ENCODE results near the gene TGFBR3L. TPM values are rescaled to one million over a fixed set of nuclear protein-coding genes. Genes with fewer than 3 reads are reported as not detected.

Gene TGFBR3L
- 10 to 100 TPM; 22.1 to 26.7 TPM for total RNA-seq

DNA sequence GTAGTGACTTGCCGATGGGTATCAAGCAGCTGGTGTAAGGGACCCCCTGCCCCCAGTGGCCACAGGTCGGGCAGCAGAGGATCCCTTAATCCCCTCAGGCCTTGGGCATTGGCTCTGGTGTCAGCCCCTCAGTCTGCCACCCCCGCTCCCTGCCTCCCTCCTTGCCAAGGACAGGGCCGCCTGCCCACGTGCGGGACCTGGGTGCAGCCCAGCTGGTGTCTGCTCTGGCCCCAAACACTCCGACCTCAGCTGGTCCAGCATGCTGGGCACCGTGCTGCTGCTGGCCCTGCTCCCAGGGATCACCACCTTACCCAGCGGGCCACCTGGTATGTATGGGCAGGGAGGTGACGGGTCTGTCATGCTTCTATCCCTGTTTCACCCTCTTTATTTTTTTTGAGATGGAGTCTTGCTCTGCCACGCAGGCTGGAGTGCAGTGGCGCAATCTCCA lies at the start of gene TGFBR3L:
Gene TGFBR3L, plus strand, starts transcription at position 233 of the 448 bp plus-strand sequence.
- DNase-seq (ENCODE audit: low spot score) = no peak
- peaks cover 35% of the 10 kb centered on the region for H3K36me3 ChIP-seq
- peaks cover 0 to 32% of the 10 kb centered on the region in 2 donors for H3K4me1 ChIP-seq
- TF ChIP-seq CTCF (IDR thresholded peaks at IDR 0.05) = no peak
- H3K27ac ChIP-seq = no peak within 1 kb of the TSS
- no peak within 1 kb of the TSS for H3K4me3 ChIP-seq
- H3K9me3 ChIP-seq = no peaks in the 10 kb centered on the region
- peaks cover 0 to 15% of the 10 kb centered on the region in 2 donors for H3K27me3 ChIP-seq

DNA sequence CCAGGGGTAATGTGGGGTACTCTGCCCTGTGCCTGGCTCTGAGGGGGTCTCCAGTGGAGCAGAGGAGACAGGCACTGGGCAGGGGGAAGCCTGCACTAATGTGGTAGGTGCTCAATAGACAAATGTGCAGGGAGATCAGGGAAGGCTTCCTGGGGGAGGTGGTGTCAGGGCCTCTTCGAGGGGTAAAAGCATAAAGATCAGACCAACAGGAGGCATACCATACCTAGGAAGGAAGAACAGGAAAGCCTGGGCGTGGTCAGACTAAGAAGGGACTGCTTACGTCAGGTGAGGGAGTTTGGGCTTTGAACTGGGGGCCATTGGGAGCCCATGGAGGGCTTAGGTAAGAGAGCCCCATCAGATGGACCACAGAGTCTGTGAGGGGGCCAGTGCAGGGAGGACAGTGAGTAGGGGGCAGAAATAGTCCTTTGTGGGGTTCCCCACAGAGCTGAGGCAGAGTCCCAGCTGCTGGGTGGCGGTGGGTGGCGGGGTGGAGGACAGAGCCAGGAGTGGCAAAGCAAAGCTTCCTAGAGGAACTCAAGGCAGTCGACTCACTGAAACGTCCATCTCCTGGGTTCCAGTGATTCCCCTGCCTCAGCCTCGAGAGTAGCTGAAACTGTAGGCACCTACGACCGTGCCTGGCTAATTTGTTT lies 49.2 kb upstream of the TGFBR3L start:
- Histone ChIP-seq H3K4me1 (peaks cover 0 to 41% of the 10 kb centered on the region in 2 donors), H3K27ac (no peak overlapping the region), H3K4me3 (no peak overlapping the region), H3K36me3 (no peaks in the 10 kb centered on the region), H3K9me3 (no peaks in the 10 kb centered on the region), H3K27me3 (no peaks in the 10 kb centered on the region)
- DNase-seq (ENCODE audit: low spot score) = no peak
- no peak for TF ChIP-seq CTCF (IDR thresholded peaks at IDR 0.05)

DNA sequence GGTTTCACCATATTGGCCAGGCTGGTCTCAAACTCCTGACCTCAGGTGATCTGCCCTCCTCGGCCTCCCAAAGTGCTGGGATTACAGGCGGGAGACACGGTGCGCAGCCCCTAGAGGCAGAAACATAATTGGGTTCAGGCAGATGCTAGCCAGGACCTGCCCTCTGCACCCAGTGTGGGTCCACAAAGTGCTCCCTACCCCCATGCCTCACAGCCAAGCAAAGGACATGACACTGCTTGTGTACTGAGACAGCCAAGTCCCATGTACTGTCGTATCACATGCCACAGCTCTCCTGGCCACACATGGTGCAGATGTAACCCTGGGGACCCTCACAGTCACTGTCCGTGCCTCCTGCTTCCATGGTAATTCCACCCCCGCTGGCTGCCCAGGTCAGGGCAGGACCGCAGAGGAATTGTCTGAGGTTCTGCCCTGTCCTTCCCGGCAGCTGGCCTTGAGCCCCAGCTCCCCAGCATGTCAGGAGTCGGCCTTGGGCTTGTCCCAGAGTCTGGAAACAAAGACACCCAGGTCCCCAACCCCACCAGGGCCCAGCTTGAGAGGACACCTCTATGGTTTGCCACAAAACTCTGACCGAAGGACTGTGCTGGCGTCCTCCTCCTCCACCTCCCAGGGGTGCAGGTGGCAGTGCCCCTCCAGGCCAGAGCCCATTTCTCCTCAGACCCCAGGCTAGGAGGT lies 48.1 kb upstream of the TGFBR3L start:
- no peaks in the 10 kb centered on the region for H3K27me3 ChIP-seq
- H3K4me3 ChIP-seq = no peak overlapping the region
- H3K4me1 ChIP-seq = peaks cover 0 to 38% of the 10 kb centered on the region in 2 donors
- H3K27ac ChIP-seq = no peak overlapping the region
- H3K9me3 ChIP-seq = no peaks in the 10 kb centered on the region
- no peak for TF ChIP-seq CTCF (IDR thresholded peaks at IDR 0.05)
- DNase-seq (ENCODE audit: low spot score) = no peak
- H3K36me3 ChIP-seq = no peaks in the 10 kb centered on the region

- no peaks in the 10 kb centered on the region for H3K36me3 ChIP-seq
- no peak overlapping the region for H3K4me3 ChIP-seq
- H3K4me1 ChIP-seq = peaks cover 0 to 37% of the 10 kb centered on the region in 2 donors
- no peaks in the 10 kb centered on the region for H3K9me3 ChIP-seq
- no peaks in the 10 kb centered on the region for H3K27me3 ChIP-seq
- H3K27ac ChIP-seq = no peak overlapping the region
- TF ChIP-seq CTCF (IDR thresholded peaks at IDR 0.05) = no peak
- DNase-seq (ENCODE audit: low spot score) = no peak
These were observed 47.4 kb upstream of the TGFBR3L start for GRCh38 chr19:7867092-7867844.

GRCh38 chr19:7868326-7868670 lies 46.3 kb upstream of the TGFBR3L start:
- H3K36me3 ChIP-seq = no peaks in the 10 kb centered on the region
- no peak for DNase-seq (ENCODE audit: low spot score)
- peak overlapping the region; percentile 29 to 55 for H3K4me3 ChIP-seq
- peaks cover 0 to 5% of the 10 kb centered on the region in 2 donors for H3K27me3 ChIP-seq
- peak overlapping the region in 1 of 2 donors; percentile 74 for H3K27ac ChIP-seq
- H3K9me3 ChIP-seq = no peaks in the 10 kb centered on the region
- no peak for TF ChIP-seq CTCF (IDR thresholded peaks at IDR 0.05)
- peaks cover 0 to 37% of the 10 kb centered on the region in 2 donors for H3K4me1 ChIP-seq

Data from right atrium auricular region (tissue), 2 donors.